ENCODE data around the gene PRR4.

PRR4 gene

DNA sequence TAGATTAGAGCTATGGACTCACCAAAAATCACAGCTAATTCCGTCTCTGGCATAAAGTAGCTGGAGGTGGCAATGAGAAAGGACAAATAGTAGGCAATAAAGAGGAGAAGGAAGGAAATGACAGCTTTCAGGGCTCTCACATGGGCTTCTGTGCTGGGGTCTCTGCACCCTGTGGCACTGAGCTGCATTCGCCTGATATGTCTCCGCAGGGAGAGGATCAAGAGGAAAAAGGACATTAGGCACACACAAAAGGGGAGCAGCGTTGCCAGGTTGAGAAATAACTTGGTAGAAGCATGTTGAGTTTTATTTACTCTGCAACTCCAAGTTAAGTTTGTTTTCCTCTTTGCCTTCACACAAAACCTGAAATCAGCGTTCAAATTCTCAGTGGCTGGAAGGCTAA, 47.5 kb downstream of the PRR4 start:
- Histone ChIP-seq H3K4me1 (ENCODE audit: control insufficient read depth, insufficient read depth, low read length) (peaks cover 24% of the 10 kb centered on the region), H3K27ac (ENCODE audit: low read depth, low read length) (peak overlapping the region; percentile 59), H3K4me3 (ENCODE audit: low read depth, low read length) (no peak overlapping the region), H3K36me3 (ENCODE audit: control insufficient read depth, insufficient read depth, low read length) (no peaks in the 10 kb centered on the region), H3K9ac (ENCODE audit: low read depth, low read length) (no peak overlapping the region), H3K9me3 (ENCODE audit: control insufficient read depth, insufficient read depth, low read length) (no peaks in the 10 kb centered on the region), H3K27me3 (ENCODE audit: control insufficient read depth, insufficient read depth, low read length) (no peaks in the 10 kb centered on the region)
